CD4-positive, CD25-positive, alpha-beta regulatory T cell (primary cell): ENCODE data around the gene TMEM229B. TPM values are rescaled to one million over a fixed set of nuclear protein-coding genes. Genes with fewer than 3 reads are reported as not detected.

Source experiments
- ATAC-seq, 2 donors: fragments of 150-1000 bp; cut with Tn5 transposase; one replicate each; pipeline ENCODE4 v1.10.0; 2021; ENCODE audit warnings: low read depth in 2 of 2, moderate number of reproducible peaks in 2 of 2, moderate library complexity in 1 of 2
- DNase-seq, 3 donors: peaks; one replicate each; pipeline versions ENCODE4 v3.0.0 to v3.0.0-alpha.2; 2012 to 2022; ENCODE audit warnings: mixed read lengths in 1 of 3
- H3K27ac ChIP-seq: one replicate; pipeline ENCODE4 v1.7.0; 2013; ENCODE audit warnings: mild to moderate bottlenecking, low read length; ENCODE audit not compliant: insufficient read depth, poor library complexity, severe bottlenecking
- H3K27me3 ChIP-seq: one replicate; pipeline ENCODE4 v1.7.0; 2013; ENCODE audit warnings: low read length; ENCODE audit not compliant: control insufficient read depth, insufficient read depth
- H3K36me3 ChIP-seq: one replicate; pipeline ENCODE4 v1.7.0; 2013; ENCODE audit warnings: mild to moderate bottlenecking, low read length, moderate library complexity; ENCODE audit not compliant: control insufficient read depth, insufficient read depth
- H3K4me1 ChIP-seq: 2 replicates; pipeline ENCODE4 v1.7.0; 2013; ENCODE audit warnings: mild to moderate bottlenecking, low read length; ENCODE audit not compliant: insufficient read depth, control insufficient read depth, poor library complexity, severe bottlenecking
- H3K4me3 ChIP-seq: one replicate; pipeline ENCODE4 v1.7.0; 2013; ENCODE audit warnings: low read depth, mild to moderate bottlenecking, low read length, moderate library complexity
- H3K9me3 ChIP-seq, 2 experiments: 1 replicate in 1 of 2; 2 replicates in 1 of 2; pipeline ENCODE4 v1.7.0; 2013; ENCODE audit warnings: low read length in 2 of 2, mild to moderate bottlenecking in 1 of 2, moderate library complexity in 1 of 2; ENCODE audit not compliant: control insufficient read depth in 2 of 2
- H3K27ac Mint-ChIP-seq, 3 donors: one replicate each; pipeline ENCODE4 v1.8.0; 2020 to 2022; ENCODE audit warnings: mild to moderate bottlenecking in 3 of 3, mixed read lengths in 3 of 3, moderate library complexity in 2 of 3
- H3K27me3 Mint-ChIP-seq: one replicate; pipeline ENCODE4 v1.8.0; 2022; ENCODE audit warnings: mild to moderate bottlenecking, mixed read lengths
- H3K36me3 Mint-ChIP-seq: one replicate; pipeline ENCODE4 v1.8.0; 2020; ENCODE audit warnings: mixed read lengths
- H3K4me1 Mint-ChIP-seq, 4 donors: one replicate each; pipeline ENCODE4 v1.8.0; 2020 to 2022; ENCODE audit warnings: mixed read lengths in 4 of 4, mild to moderate bottlenecking in 1 of 4
- H3K4me3 Mint-ChIP-seq, 4 donors: one replicate each; pipeline ENCODE4 v1.8.0; 2020 to 2022; ENCODE audit warnings: mild to moderate bottlenecking in 4 of 4, mixed read lengths in 4 of 4, moderate library complexity in 3 of 4
- H3K9me3 Mint-ChIP-seq, 7 donors: one replicate each; pipeline ENCODE4 v1.8.0; 2020 to 2022; ENCODE audit warnings: mixed read lengths in 7 of 7, mild to moderate bottlenecking in 3 of 7, moderate library complexity in 2 of 7
- polyA plus RNA-seq, 4 donors: library from polyadenylated mRNA; unstranded; fragments of 300-500 nt; fragmentation: Illumina TruSeq; gene quantifications; one replicate each; pipeline ENCODE4 v1.2.3, GENCODE V29; 2021
- total RNA-seq: library from RNA; stranded (reverse); gene quantifications from one replicate; pipeline ENCODE4 v1.2.3, GENCODE V29; 2022

TMEM229B gene
- total and polyA plus RNA-seq, 5 donors from 2014 or later = 8.2 to 21.6 (median 14.9) TPM

DNA sequence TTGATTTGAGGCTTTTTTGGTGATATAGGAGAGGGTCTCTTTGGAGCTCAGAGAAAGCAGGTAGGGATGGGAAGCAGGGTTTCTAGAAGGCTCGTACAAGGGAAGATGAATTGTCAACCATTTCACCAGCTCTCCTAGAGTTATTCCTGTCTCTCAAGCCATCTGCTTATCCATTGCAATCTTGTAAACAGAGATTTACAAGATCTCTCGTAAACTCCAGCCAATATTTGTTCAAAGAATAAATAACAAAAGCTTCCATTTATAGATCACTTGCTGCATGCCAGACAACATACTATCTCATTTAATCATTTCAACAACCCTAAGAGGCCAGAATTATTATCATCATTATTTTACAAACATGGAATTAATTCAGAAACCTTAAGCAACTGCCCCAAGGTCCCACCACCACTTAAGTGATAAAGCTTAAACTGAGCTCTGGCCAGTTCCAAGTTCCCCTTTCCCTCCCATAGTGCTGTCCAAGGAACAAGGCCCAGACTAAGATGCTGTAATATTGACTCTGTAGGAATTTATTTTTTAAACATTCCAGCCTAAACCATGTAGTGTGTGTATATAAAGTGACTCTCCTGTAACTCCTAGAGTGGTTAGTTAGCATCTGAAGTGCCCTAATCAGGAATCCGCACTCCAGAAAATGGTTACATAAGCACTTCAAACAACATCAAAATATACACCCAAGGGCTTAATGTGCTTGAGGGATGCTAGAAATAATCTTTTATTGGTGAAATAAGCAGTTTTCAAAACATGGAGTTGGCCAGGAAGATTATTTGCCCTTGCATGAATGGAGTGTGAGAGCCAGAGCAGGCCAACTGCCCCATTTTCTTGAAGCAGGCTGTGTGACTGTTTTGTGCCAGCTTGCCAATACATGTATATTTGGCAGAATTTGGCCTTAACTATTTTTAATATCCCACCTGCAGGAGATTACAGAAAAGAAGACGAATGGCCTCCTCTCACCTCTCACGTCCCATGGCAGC lies 41.7 kb upstream of the TMEM229B start:
- Mint-ChIP-seq H3K4me1 (peaks cover 0 to 9% (median 3%) of the 10 kb centered on the region in 4 donors), H3K27ac (no peak overlapping the region), H3K36me3 (no peaks in the 10 kb centered on the region), H3K27me3 (peaks cover 68% of the 10 kb centered on the region), H3K9me3 (no peaks in the 10 kb centered on the region), H3K4me3 (no peak overlapping the region)
- ATAC-seq = no peak
- Histone ChIP-seq H3K9me3 (no peaks in the 10 kb centered on the region), H3K4me3 (no peak overlapping the region), H3K36me3 (no peaks in the 10 kb centered on the region), H3K27ac (no peak overlapping the region), H3K27me3 (peaks cover 35% of the 10 kb centered on the region), H3K4me1 (peaks cover 12% of the 10 kb centered on the region)
- DNase-seq = no peak

DNA sequence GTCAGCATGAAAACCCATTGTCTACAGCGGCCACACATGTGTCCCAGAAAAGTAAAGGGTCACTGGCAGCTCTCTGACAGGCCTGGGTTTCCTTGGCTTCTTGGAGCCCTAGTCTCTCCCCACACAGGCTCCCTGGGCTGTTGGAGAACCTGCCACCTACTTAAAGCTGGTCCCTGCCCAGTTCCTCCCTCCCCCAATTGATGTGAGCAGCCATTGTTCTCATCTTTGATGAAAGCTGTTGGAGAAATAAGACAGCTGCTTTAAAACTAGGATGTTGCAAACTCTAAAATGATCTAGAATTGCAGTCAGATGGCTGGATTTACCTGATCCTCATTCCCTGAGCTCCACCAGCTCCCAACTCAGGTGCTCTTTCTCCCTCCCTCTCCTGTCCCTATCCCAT lies 39.8 kb upstream of the TMEM229B start:
- ATAC-seq (no peak), DNase-seq (no peak)
- Mint-ChIP-seq H3K27me3 (peaks cover 70% of the 10 kb centered on the region), H3K27ac (no peak overlapping the region), H3K4me1 (peaks cover 0 to 6% (median 0%) of the 10 kb centered on the region in 4 donors), H3K36me3 (no peaks in the 10 kb centered on the region), H3K9me3 (no peaks in the 10 kb centered on the region), H3K4me3 (no peak overlapping the region)
- Histone ChIP-seq H3K4me1 (peaks cover 7% of the 10 kb centered on the region), H3K27me3 (peaks cover 42% of the 10 kb centered on the region), H3K36me3 (no peaks in the 10 kb centered on the region), H3K4me3 (no peak overlapping the region), H3K9me3 (no peaks in the 10 kb centered on the region), H3K27ac (no peak overlapping the region)

DNA sequence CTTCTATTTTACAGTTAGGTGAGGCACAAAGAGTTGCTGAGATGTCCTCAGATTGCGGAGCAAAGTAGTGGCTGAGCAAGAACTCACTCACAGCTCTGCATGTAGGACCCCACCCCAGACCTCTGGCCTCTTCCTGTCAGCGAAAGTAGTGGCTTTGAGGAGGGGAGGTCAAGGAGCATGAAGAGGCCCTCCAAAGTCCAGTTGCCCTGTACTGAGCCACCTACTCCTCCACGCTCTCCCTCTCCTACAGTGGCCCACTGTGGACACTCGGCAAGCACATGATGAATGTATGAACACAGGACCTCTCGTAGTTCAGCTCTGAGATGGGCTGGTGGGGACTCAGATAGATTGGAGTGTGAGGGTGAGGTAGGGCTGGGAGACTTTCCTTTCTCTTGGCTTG lies 39.2 kb upstream of the TMEM229B start:
- no peaks in the 10 kb centered on the region for H3K9me3 Mint-ChIP-seq
- H3K36me3 Mint-ChIP-seq = no peaks in the 10 kb centered on the region
- ATAC-seq = no peak
- H3K4me1 ChIP-seq = peaks cover 3% of the 10 kb centered on the region
- peaks cover 43% of the 10 kb centered on the region for H3K27me3 ChIP-seq
- peaks cover 0 to 6% (median 0%) of the 10 kb centered on the region in 4 donors for H3K4me1 Mint-ChIP-seq
- H3K27me3 Mint-ChIP-seq = peaks cover 72% of the 10 kb centered on the region
- no peaks in the 10 kb centered on the region for H3K36me3 ChIP-seq
- H3K4me3 ChIP-seq = no peak overlapping the region
- H3K27ac ChIP-seq = no peak overlapping the region
- no peak overlapping the region for H3K27ac Mint-ChIP-seq
- H3K4me3 Mint-ChIP-seq = no peak overlapping the region
- no peak for DNase-seq
- no peaks in the 10 kb centered on the region for H3K9me3 ChIP-seq

DNA sequence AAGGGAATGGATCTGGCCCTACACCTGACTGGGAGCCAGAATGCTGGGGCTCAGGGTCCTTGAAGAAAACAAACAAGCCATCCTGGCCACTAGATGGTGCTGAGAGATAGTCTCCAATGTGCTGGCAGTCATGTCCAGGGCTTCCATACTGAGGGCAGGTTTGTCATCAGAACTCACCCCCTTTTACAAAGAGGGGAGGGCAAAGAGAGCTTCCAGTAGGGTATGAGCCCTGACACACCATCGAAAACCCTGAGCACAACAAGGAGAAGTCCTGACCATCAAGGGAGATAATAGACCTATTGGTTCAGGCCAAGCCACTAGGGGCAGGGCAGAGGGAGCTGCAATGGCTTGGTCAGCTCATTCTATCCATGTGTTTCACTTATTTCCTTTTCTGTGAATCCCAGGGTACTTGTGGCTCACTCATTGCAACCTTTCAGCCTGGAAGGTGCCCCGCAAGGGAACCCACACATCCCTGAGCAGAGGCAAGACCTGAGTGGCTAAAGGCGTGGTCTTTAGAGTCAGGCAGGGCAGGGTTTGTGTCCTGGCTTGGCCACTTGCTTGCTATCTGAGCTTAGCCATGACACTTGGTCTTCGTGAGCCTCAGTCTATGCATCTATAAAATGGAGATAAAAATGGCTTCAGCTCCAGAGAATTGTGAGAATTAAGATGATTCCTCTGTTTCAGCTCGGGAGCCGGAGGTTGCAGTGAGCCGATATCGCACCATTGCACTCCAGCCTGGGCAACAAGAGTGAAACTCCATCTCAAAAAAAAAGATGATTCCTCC lies 38.3 kb upstream of the TMEM229B start:
- Histone ChIP-seq H3K9me3 (no peaks in the 10 kb centered on the region), H3K36me3 (no peaks in the 10 kb centered on the region), H3K4me3 (no peak overlapping the region), H3K27ac (no peak overlapping the region), H3K27me3 (peaks cover 38% of the 10 kb centered on the region), H3K4me1 (no peaks in the 10 kb centered on the region)
- Mint-ChIP-seq H3K4me3 (peak overlapping the region in 1 of 4 donors; percentile 7), H3K27me3 (peaks cover 72% of the 10 kb centered on the region), H3K9me3 (no peaks in the 10 kb centered on the region), H3K27ac (no peak overlapping the region), H3K36me3 (no peaks in the 10 kb centered on the region), H3K4me1 (no peaks in the 10 kb centered on the region)
- ATAC-seq (peak; percentile 53 to 64), DNase-seq (peak in 2 of 3 donors; percentile 24 to 66)

- no peak overlapping the region for H3K4me3 Mint-ChIP-seq
- Histone ChIP-seq H3K9me3 (no peaks in the 10 kb centered on the region), H3K4me3 (no peak overlapping the region), H3K27me3 (peaks cover 38% of the 10 kb centered on the region), H3K4me1 (no peaks in the 10 kb centered on the region), H3K36me3 (no peaks in the 10 kb centered on the region), H3K27ac (no peak overlapping the region)
- DNase-seq = no peak
- H3K9me3 Mint-ChIP-seq = no peaks in the 10 kb centered on the region
- H3K36me3 Mint-ChIP-seq = no peaks in the 10 kb centered on the region
- no peaks in the 10 kb centered on the region for H3K4me1 Mint-ChIP-seq
- H3K27me3 Mint-ChIP-seq = peaks cover 72% of the 10 kb centered on the region
- ATAC-seq = no peak
- H3K27ac Mint-ChIP-seq = no peak overlapping the region
These were observed 37.7 kb upstream of the TMEM229B start for GRCh38 chr14:67526181-67526580.

DNA sequence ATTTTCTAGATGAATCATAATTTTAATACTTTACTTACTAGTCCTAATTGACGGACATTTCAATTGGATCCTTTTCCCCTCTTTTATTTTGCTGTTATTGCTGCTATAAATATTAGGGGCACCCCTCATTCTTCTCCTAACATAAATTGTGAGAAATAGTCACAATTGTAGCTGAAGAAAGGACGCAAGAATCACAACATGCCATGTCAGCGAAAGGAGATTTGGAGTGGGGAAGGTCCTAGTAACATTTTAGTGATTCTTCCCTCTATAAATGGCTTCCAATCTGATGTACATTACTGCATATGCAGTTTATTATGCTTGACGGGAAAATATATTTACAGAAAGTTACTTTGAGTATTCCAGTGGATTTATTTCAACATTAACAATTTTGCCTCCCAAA lies 36.9 kb upstream of the TMEM229B start:
- Mint-ChIP-seq H3K4me1 (no peaks in the 10 kb centered on the region), H3K27ac (no peak overlapping the region), H3K9me3 (no peaks in the 10 kb centered on the region), H3K27me3 (peaks cover 75% of the 10 kb centered on the region), H3K36me3 (no peaks in the 10 kb centered on the region), H3K4me3 (no peak overlapping the region)
- ATAC-seq (no peak), DNase-seq (no peak)
- Histone ChIP-seq H3K27me3 (peaks cover 38% of the 10 kb centered on the region), H3K4me1 (no peaks in the 10 kb centered on the region), H3K36me3 (no peaks in the 10 kb centered on the region), H3K4me3 (no peak overlapping the region), H3K27ac (no peak overlapping the region), H3K9me3 (no peaks in the 10 kb centered on the region)

- no peak overlapping the region for H3K4me3 Mint-ChIP-seq
- H3K9me3 Mint-ChIP-seq = peaks cover 0 to 2% (median 0%) of the 10 kb centered on the region in 7 donors
These were observed 36.1 kb upstream of the TMEM229B start for GRCh38 chr14:67524634-67524963.

More at GRCh38 chr14:67524634-67524963, 36.1 kb upstream of the TMEM229B start:
- H3K27ac ChIP-seq = no peak overlapping the region
- no peak for DNase-seq
- no peaks in the 10 kb centered on the region for H3K9me3 ChIP-seq
- H3K27ac Mint-ChIP-seq = no peak overlapping the region
- no peaks in the 10 kb centered on the region for H3K36me3 ChIP-seq
- no peak for ATAC-seq
- peaks cover 35% of the 10 kb centered on the region for H3K27me3 ChIP-seq
- H3K27me3 Mint-ChIP-seq = peaks cover 75% of the 10 kb centered on the region
- H3K4me3 ChIP-seq = no peak overlapping the region
- H3K36me3 Mint-ChIP-seq = no peaks in the 10 kb centered on the region
- no peaks in the 10 kb centered on the region for H3K4me1 Mint-ChIP-seq
- no peaks in the 10 kb centered on the region for H3K4me1 ChIP-seq
